ENCODE measurements around the gene PRR27.

GRCh38 chr4:70120323-70120722, 33.7 kb upstream of the PRR27 start:
- TF ChIP-seq EZH2phosphoT487 (IDR thresholded peaks at IDR 0.05; ENCODE audit: borderline replicate concordance, low read length) (no peak), CTCF (IDR thresholded peaks at IDR 0.05; ENCODE audit: low read depth, low read length, poor library complexity, severe bottlenecking) (no peak)

All from DOHH2 (cell line).